Measurements from ENCODE around the gene SGMS1.

The SGMS1 gene

DNA sequence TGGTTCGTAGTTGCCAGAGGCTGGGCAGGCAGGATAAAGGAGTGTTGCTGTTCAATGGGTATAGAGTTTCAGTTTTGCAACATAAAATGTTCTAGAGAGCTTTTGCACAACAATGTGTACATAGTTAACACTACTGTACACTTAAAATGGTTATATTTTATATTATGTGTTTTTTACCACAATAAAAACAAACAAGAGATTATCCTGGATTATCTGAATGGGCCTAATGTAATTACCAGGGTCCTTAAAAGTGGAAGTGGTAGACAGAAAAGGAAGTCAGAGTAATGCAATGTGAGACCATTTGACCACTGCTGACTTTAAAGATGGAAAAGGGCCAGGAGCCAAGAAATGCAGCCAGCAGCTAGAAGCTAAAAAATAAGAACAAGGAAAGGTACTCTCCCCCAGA, 159.7 kb downstream of the SGMS1 start:
- H3K27me3 ChIP-seq (replicated peaks; ENCODE audit: control insufficient read depth, insufficient read depth, low read length) = no peaks in the 10 kb centered on the region
- H3K36me3 ChIP-seq (ENCODE audit: control insufficient read depth, insufficient read depth, low read length) = no peaks in the 10 kb centered on the region
- no peak overlapping the region for H3K4me3 ChIP-seq (replicated peaks; ENCODE audit: low read depth, low read length)
- DNase-seq (ENCODE audit: extremely low read depth, insufficient read length) = no peak
- TF ChIP-seq, protein P1, sequence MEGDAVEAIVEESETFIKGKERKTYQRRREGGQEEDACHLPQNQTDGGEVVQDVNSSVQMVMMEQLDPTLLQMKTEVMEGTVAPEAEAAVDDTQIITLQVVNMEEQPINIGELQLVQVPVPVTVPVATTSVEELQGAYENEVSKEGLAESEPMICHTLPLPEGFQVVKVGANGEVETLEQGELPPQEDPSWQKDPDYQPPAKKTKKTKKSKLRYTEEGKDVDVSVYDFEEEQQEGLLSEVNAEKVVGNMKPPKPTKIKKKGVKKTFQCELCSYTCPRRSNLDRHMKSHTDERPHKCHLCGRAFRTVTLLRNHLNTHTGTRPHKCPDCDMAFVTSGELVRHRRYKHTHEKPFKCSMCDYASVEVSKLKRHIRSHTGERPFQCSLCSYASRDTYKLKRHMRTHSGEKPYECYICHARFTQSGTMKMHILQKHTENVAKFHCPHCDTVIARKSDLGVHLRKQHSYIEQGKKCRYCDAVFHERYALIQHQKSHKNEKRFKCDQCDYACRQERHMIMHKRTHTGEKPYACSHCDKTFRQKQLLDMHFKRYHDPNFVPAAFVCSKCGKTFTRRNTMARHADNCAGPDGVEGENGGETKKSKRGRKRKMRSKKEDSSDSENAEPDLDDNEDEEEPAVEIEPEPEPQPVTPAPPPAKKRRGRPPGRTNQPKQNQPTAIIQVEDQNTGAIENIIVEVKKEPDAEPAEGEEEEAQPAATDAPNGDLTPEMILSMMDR (IDR thresholded peaks at IDR 0.05; ENCODE audit: insufficient read depth, low read length, poor library complexity, severe bottlenecking) = no peak

DNA sequence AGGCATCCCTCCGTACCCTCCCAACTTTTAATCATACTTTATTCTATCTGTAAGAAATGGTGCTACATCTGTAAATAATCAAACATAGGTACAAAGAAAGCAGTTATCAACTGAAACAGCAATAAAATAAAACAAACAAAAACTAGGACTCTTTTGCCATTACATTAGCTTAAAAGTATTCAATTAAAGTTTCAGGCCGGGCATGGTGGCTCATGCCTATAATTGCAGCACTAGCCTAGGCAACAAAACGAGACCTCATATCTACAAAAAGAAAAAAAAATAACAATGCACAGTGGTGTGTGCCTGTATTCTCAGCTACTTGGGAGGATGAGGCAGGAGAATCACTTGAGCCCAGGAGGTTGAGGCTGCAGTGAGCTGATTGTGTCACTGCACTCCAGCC, 161.9 kb downstream of the SGMS1 start:
- DNase-seq (ENCODE audit: extremely low read depth, insufficient read length) = no peak
- Histone ChIP-seq H3K36me3 (ENCODE audit: control insufficient read depth, insufficient read depth, low read length) (no peaks in the 10 kb centered on the region), H3K4me3 (replicated peaks; ENCODE audit: low read depth, low read length) (no peak overlapping the region), H3K27me3 (replicated peaks; ENCODE audit: control insufficient read depth, insufficient read depth, low read length) (no peaks in the 10 kb centered on the region)
- TF ChIP-seq, protein P1 (IDR thresholded peaks at IDR 0.05; ENCODE audit: insufficient read depth, low read length, poor library complexity, severe bottlenecking) = no peak

DNA sequence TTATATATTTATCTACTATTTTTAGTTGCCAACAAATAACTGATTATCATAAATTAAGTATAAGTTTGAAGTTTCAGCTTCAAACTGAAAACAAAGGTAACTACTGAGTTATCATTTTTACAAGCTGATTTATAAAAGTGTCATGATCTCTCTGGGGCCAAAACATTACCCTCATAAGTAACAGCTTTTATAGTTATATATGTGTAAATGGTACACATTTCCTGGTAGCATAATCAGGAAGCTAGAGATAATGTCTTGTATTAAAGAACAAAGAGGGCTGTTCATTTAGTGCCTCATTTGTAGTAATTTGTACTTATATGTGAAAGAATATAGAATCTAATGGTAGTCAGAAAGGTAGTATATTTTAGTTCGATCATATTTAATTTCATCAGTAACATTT, 162.6 kb downstream of the SGMS1 start:
- Histone ChIP-seq H3K27me3 (replicated peaks; ENCODE audit: control insufficient read depth, insufficient read depth, low read length) (no peaks in the 10 kb centered on the region), H3K36me3 (ENCODE audit: control insufficient read depth, insufficient read depth, low read length) (no peaks in the 10 kb centered on the region), H3K4me3 (replicated peaks; ENCODE audit: low read depth, low read length) (no peak overlapping the region)
- DNase-seq (ENCODE audit: extremely low read depth, insufficient read length) = no peak
- TF ChIP-seq, protein P1 (IDR thresholded peaks at IDR 0.05; ENCODE audit: insufficient read depth, low read length, poor library complexity, severe bottlenecking) = no peak

GRCh38 chr10:50456719-50457118, 167.0 kb downstream of the SGMS1 start:
- no peak for DNase-seq (ENCODE audit: extremely low read depth, insufficient read length)
- TF ChIP-seq, protein P1 (IDR thresholded peaks at IDR 0.05; ENCODE audit: insufficient read depth, low read length, poor library complexity, severe bottlenecking) = no peak
- H3K36me3 ChIP-seq (ENCODE audit: control insufficient read depth, insufficient read depth, low read length) = no peaks in the 10 kb centered on the region
- no peak overlapping the region for H3K4me3 ChIP-seq (replicated peaks; ENCODE audit: low read depth, low read length)
- no peaks in the 10 kb centered on the region for H3K27me3 ChIP-seq (replicated peaks; ENCODE audit: control insufficient read depth, insufficient read depth, low read length)

DNA sequence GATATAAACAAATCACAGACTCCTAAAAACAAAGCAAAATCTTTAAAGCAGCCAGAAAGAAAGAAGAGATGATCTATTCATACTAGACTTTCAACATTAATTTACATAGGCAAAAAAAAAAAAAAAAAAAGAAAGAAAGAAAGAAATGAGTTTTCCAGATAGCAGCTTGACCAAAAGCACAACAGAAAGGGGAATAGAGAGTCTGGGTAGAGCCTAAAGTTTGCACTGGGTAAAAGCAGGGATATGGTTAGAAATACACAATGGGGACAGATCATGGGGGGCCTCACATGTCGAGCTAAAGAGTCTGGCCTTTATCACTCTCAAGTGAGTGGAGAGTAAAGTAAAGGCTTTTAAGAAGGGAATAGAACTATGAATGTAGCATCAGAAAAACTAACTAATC, 169.8 kb downstream of the SGMS1 start:
- Histone ChIP-seq H3K4me3 (replicated peaks; ENCODE audit: low read depth, low read length) (no peak overlapping the region), H3K36me3 (ENCODE audit: control insufficient read depth, insufficient read depth, low read length) (no peaks in the 10 kb centered on the region), H3K27me3 (replicated peaks; ENCODE audit: control insufficient read depth, insufficient read depth, low read length) (no peaks in the 10 kb centered on the region)
- DNase-seq (ENCODE audit: extremely low read depth, insufficient read length) = no peak
- TF ChIP-seq, protein P1 (IDR thresholded peaks at IDR 0.05; ENCODE audit: insufficient read depth, low read length, poor library complexity, severe bottlenecking) = no peak

GRCh38 chr10:50452603-50453002, 171.2 kb downstream of the SGMS1 start:
- H3K36me3 ChIP-seq (ENCODE audit: control insufficient read depth, insufficient read depth, low read length) = no peaks in the 10 kb centered on the region
- no peaks in the 10 kb centered on the region for H3K27me3 ChIP-seq (replicated peaks; ENCODE audit: control insufficient read depth, insufficient read depth, low read length)
- TF ChIP-seq, protein P1 (IDR thresholded peaks at IDR 0.05; ENCODE audit: insufficient read depth, low read length, poor library complexity, severe bottlenecking) = no peak
- H3K4me3 ChIP-seq (replicated peaks; ENCODE audit: low read depth, low read length) = no peak overlapping the region
- no peak for DNase-seq (ENCODE audit: extremely low read depth, insufficient read length)

All from GM06990 (cell line).